KOPT-K1 (cell line): ENCODE results near the gene ZNF20.

Experiments
- H3K27ac ChIP-seq: fragments of 200-600 bp; sonication (generic); 2 replicates; pipeline ENCODE4 v1.5.1; 2016; ENCODE audit warnings: antibody characterized with exemption, mild to moderate bottlenecking, low read depth, low read length; ENCODE audit not compliant: poor library complexity, severe bottlenecking
- H3K36me3 ChIP-seq: fragments of 200-600 bp; sonication (generic); 2 replicates; pipeline ENCODE4 v1.5.1; 2017; ENCODE audit warnings: antibody characterized with exemption, mild to moderate bottlenecking, low read length, moderate library complexity; ENCODE audit not compliant: insufficient read depth
- H3K9me3 ChIP-seq: fragments of 200-600 bp; sonication (generic); 2 replicates; pipeline ENCODE4 v1.5.1; 2017; ENCODE audit warnings: antibody characterized with exemption, low read length, mild to moderate bottlenecking; ENCODE audit not compliant: insufficient read depth, poor library complexity, severe bottlenecking

ZNF20 gene

DNA sequence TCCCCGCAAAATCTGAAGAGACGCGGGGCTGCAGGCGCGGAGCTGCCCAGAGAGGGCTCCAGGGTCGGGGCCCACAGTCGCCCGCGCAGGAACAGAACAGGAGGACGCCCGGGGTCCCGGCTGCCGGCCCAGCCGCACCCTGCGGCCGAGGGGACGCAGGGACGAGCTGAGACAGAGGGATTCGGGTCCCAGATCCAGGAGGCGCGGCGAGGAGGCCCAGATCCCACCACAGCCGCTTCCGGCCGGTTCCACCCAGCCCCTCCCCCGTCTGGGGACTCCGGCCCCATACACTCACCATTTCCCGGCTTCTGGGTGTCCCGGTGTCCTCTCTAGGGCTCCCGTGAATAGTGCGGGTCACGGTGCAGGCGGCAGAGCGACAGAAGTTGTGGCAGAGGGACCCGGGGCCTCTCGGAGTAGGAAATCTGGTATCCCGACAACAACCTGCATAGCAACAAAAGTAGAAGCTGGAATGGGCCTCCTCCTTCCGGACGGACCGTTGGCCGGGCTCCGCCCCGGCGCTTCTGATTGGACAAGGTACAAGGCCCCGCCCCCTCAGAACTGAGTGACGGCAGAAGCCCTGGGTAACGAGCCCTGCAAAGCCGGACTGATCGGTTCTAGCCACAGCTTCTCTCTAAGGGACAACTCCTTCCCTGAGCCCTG is at the start of gene ZNF20:
Gene ZNF20, minus strand, starts transcription at position 466 of the 660 bp plus-strand sequence. Its CDS starts 168 bp downstream, at position 298.
- Histone ChIP-seq H3K36me3 (peaks cover 20% of the 10 kb centered on the region), H3K9me3 (peaks cover 2% of the 10 kb centered on the region), H3K27ac (peak within 1 kb of the TSS; percentile 80)

DNA sequence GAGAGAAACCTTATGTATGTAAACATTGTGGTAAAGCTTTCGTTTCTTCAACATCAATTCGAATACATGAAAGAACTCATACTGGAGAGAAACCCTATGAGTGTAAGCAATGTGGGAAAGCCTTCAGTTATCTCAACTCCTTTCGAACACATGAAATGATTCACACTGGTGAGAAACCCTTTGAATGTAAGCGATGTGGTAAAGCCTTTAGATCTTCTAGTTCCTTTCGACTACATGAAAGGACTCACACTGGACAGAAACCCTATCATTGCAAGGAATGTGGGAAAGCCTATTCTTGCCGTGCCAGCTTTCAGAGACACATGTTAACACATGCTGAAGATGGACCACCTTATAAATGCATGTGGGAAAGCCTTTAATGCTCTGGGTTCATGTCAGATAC is 47.5 kb upstream of the ZNF20 start:
- Histone ChIP-seq H3K9me3 (peaks cover 100% of the 10 kb centered on the region), H3K36me3 (peaks cover 97% of the 10 kb centered on the region), H3K27ac (no peak overlapping the region)

- H3K36me3 ChIP-seq: peaks cover 85% of the 10 kb centered on the region
- no peak overlapping the region for H3K27ac ChIP-seq
- peaks cover 99% of the 10 kb centered on the region for H3K9me3 ChIP-seq
These were observed 40.2 kb upstream of the ZNF20 start for GRCh38 chr19:12180377-12180776.

GRCh38 chr19:12166626-12167025 is 26.5 kb upstream of the ZNF20 start:
- Histone ChIP-seq H3K27ac (no peak overlapping the region), H3K9me3 (no peaks in the 10 kb centered on the region), H3K36me3 (peaks cover 53% of the 10 kb centered on the region)

GRCh38 chr19:12163826-12164225 is 23.7 kb upstream of the ZNF20 start:
- no peaks in the 10 kb centered on the region for H3K9me3 ChIP-seq
- H3K36me3 ChIP-seq: peaks cover 30% of the 10 kb centered on the region
- H3K27ac ChIP-seq: peak overlapping the region; percentile 81

- Histone ChIP-seq H3K36me3 (peaks cover 23% of the 10 kb centered on the region), H3K27ac (peak within 1 kb of the TSS; percentile 81), H3K9me3 (no peaks in the 10 kb centered on the region)
These were observed 23.0 kb upstream of the ZNF20 start, which contains the start of gene ZNF136 for GRCh38 chr19:12162882-12163806. TSS of gene ZNF136 (plus strand) at chr19:12163096. CDS start at chr19:12163204, 108 bp downstream.

DNA sequence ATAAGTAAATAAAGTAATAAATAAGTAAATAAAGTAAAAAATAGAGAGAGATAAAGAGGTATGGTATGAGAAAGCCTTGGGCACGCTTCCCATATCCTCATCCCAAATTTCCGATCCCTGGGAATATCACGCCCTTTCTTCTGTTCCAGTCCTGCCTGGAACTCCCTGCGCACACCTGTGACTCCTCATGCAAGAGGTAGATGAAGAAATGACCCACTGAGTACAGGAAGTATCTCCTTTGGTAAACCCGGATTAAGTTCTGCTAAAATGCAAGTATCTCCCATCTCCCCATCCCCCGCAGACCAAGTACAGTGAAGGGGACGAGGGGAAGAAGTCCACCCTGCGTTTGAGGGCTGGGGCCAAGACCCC is 22.3 kb upstream of the ZNF20 start:
- Histone ChIP-seq H3K36me3 (peaks cover 21% of the 10 kb centered on the region), H3K9me3 (no peaks in the 10 kb centered on the region), H3K27ac (peak overlapping the region; percentile 81)

- H3K9me3 ChIP-seq: peaks cover 5% of the 10 kb centered on the region
- H3K27ac ChIP-seq: no peak overlapping the region
- peaks cover 2% of the 10 kb centered on the region for H3K36me3 ChIP-seq
These were observed 19.7 kb upstream of the ZNF20 start for GRCh38 chr19:12159773-12160414.

GRCh38 chr19:12156223-12157058 is 16.3 kb upstream of the ZNF20 start, which contains the start of gene ZNF625:
TSS of gene ZNF625 (minus strand) at chr19:12156734. CDS start at chr19:12156558, 176 bp downstream.
- Histone ChIP-seq H3K36me3 (no peaks in the 10 kb centered on the region), H3K9me3 (peaks cover 5% of the 10 kb centered on the region), H3K27ac (no peak within 1 kb of the TSS)

DNA sequence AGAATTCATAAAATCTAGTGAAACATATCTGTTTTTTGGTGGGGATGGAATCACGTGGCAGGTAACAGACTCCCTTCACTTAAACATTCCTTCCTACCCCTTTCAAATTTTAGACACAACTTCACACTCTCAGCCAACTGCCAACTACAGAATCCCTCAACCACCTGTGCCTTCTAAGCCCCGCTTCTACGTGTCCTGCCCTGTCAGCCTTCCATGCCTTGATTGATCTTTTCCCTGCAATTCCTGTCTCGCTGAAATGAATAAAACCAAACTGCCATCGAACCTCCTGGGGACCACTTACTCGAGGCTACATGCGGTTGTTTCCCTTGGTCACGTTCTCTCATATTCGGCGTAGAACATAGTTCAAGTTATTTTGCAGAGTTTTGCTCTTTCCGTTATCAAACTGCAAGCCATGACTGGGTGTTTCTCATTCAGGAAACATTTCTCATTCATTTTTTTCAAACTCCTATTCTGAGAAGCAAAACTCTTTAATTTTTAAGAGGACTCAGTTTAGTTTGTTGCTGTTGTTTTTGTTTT is 15.2 kb upstream of the ZNF20 start:
- H3K27ac ChIP-seq: no peak overlapping the region
- peaks cover 5% of the 10 kb centered on the region for H3K9me3 ChIP-seq

DNA sequence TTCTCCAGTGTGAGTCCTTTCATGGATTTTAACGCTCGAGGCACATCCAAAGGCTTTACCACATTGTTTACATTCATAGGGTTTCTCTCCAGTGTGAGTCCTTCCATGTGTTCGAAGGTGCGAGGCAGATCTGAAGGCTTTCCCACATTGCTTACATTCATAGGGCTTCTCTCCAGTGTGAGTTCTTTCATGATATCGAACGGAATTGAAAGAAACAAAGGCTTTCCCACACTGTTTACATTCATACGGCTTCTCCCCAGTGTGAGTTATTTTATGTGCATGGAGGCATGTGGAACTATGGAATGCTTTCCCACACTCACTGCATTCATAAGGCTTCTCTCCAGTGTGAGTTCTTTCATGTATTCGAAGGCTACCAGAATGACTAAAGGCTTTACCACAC is 5.2 kb upstream of the ZNF20 start:
- no peaks in the 10 kb centered on the region for H3K36me3 ChIP-seq
- no peak overlapping the region for H3K27ac ChIP-seq
- H3K9me3 ChIP-seq: peaks cover 19% of the 10 kb centered on the region

More for the DNA sequence above, 15.2 kb upstream of the ZNF20 start:
- H3K36me3 ChIP-seq: no peaks in the 10 kb centered on the region

GRCh38 chr19:12141405-12141736 is 1.2 kb upstream of the ZNF20 start:
- Histone ChIP-seq H3K27ac (no peak overlapping the region), H3K36me3 (peaks cover 9% of the 10 kb centered on the region)

GRCh38 chr19:12140545-12141404 is 625 bp upstream of the ZNF20 start:
- Histone ChIP-seq H3K36me3 (peaks cover 12% of the 10 kb centered on the region), H3K9me3 (peaks cover 9% of the 10 kb centered on the region), H3K27ac (peak overlapping the region; percentile 80)

More at GRCh38 chr19:12141405-12141736, 1.2 kb upstream of the ZNF20 start:
- peaks cover 15% of the 10 kb centered on the region for H3K9me3 ChIP-seq
